Stimulated activated CD4-positive, alpha-beta T cell treated with anti-CD3 and anti-CD28 coated beads, TNF-alpha, amount 100 ng/mL, for 48 hours (primary cell): Measurements from ENCODE around the gene UBD.

Experiments
- DNase-seq, 3 donors: peaks; one replicate each; pipeline ENCODE4 v3.0.0-alpha.2; 2020; ENCODE audit warnings: low read depth in 3 of 3

UBD gene

GRCh38 chr6:29561606-29562181 is 2.2 kb upstream of the UBD start:
- DNase-seq: no peak

- DNase-seq: no peak
Observed at GRCh38 chr6:29561091-29561490, 1.6 kb upstream of the UBD start.

GRCh38 chr6:29558439-29559079 is 973 bp downstream of the UBD start:
- no peak for DNase-seq

- no peak for DNase-seq
Observed at GRCh38 chr6:29557320-29557719, 2.2 kb downstream of the UBD start.

GRCh38 chr6:29554764-29555163 is 4.8 kb downstream of the UBD start:
- DNase-seq: no peak

GRCh38 chr6:29553268-29554057 is 6.1 kb downstream of the UBD start:
- peak in 1 of 3 donors; percentile 11 for DNase-seq

GRCh38 chr6:29552512-29553051 is 7.0 kb downstream of the UBD start:
- DNase-seq: no peak

GRCh38 chr6:29547573-29547972 is 12.0 kb downstream of the UBD start:
- no peak for DNase-seq

GRCh38 chr6:29537714-29538403 is 21.7 kb downstream of the UBD start:
- no peak for DNase-seq

GRCh38 chr6:29532320-29532951 is 27.1 kb downstream of the UBD start:
- DNase-seq: no peak

- DNase-seq: peak in 1 of 3 donors; percentile 10
Observed at GRCh38 chr6:29531668-29532067, 27.9 kb downstream of the UBD start.

GRCh38 chr6:29530671-29531310 is 28.7 kb downstream of the UBD start:
- DNase-seq: no peak

- no peak for DNase-seq
Observed at GRCh38 chr6:29529956-29530355, 29.6 kb downstream of the UBD start.

- no peak for DNase-seq
Observed at GRCh38 chr6:29528988-29529560, 30.5 kb downstream of the UBD start.

GRCh38 chr6:29528300-29528931 is 31.1 kb downstream of the UBD start:
- DNase-seq: no peak

- no peak for DNase-seq
Observed at GRCh38 chr6:29527564-29527963, 32.0 kb downstream of the UBD start.

GRCh38 chr6:29527126-29527525 is 32.4 kb downstream of the UBD start:
- DNase-seq: no peak

- DNase-seq: no peak
Observed at GRCh38 chr6:29525311-29525639, 34.3 kb downstream of the UBD start.

GRCh38 chr6:29524444-29525310 is 34.9 kb downstream of the UBD start:
- DNase-seq: no peak

GRCh38 chr6:29524044-29524443 is 35.5 kb downstream of the UBD start:
- no peak for DNase-seq
